Endometrial microvascular endothelial cells (primary cell): ENCODE data around the gene FST. TPM values are rescaled to one million over a fixed set of nuclear protein-coding genes. Genes with fewer than 3 reads are reported as not detected.

Experiments
- in situ Hi-C: cut with HindIII; loops from 2 replicates; pipeline ENCODE4 v1.10.0; 2017; ENCODE audit warnings: low sequenced_read_pairs, low pct_unique_long_range_greater_than_20kb; ENCODE audit errors: inconsistent ontology term
- total RNA-seq: library from RNA; depleted of rRNA; stranded (reverse); fragments of >200 nt; gene quantifications from one replicate; pipeline ENCODE4 v1.2.3, GENCODE V29; 2015; ENCODE audit errors: inconsistent ontology term

FST gene, protein sequence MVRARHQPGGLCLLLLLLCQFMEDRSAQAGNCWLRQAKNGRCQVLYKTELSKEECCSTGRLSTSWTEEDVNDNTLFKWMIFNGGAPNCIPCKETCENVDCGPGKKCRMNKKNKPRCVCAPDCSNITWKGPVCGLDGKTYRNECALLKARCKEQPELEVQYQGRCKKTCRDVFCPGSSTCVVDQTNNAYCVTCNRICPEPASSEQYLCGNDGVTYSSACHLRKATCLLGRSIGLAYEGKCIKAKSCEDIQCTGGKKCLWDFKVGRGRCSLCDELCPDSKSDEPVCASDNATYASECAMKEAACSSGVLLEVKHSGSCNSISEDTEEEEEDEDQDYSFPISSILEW
- total RNA-seq, result 51.8 TPM

DNA sequence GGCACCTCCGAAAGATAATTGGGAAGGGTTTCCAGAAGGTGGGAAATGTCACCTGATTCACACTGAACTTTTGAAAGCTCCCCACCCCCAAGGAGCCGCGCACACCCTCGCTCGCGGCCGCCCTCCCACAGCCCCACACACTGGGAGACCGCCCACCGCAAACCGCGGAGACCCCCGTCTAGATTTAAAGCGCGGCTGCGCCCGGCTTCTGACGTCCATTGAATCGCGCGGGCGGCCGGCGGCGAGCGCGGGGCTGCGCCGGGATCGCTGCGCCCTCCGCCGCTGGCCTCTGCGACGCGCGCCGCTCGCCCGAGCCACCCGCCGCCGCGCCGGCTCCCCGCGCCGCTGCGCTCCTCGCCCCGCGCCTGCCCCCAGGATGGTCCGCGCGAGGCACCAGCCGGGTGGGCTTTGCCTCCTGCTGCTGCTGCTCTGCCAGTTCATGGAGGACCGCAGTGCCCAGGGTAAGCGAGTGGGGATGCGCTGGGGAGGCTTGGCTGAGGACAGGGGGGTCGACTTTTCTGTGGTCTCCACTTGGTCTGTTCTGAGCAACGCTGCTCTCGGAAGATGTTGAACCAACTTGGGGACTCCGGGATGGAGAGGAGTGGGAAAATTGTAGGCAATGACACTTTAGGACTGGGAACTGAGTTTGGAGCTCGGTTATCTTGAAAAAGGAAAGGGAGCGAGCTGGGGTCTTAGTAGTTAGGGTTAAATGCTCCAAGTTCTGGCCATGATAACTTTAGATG lies at the start of gene FST:
FST (plus strand) TSS at position 214 of the 743 bp plus-strand sequence; CDS start at position 377, 163 bp downstream.
- in situ Hi-C loops, result no loop called here

DNA sequence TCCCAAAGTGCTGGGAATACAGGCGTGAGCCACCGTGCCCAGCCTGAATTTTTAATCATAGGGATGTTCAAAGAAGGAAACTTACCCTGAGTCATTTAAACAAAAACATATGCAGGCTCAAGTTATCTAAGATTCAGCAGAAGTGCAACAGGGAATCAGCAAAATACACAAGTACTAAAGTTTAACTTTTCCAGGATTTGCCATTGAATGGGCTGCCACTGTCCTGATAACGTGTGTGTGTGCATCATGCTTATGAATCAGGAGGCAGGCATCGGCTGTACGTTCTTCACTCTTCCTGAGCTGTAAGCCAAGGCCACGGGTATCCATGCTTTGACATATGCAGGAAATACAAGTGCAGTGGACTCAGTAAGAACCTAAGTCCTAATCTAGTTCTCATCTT lies 48.8 kb upstream of the FST start:
- in situ Hi-C loops, result no loop called here

DNA sequence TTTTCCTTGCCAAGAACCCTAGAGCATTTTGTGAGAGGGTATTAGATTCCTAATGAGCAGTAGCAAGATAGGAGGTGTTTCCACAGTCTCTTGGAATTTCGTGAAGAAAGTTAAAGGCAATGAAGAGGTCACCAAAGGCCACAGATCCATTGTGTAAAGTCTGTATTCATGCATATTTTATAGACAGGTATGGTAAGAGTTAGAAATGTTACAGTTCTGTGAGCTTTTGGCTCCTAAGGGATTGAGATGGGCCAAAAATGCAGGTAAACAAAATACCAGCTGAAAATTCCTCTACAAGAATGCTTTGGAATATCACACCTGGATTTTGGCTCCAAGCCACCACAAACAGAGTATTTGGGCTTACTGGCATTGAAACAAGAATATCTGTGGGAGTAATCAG lies 47.4 kb upstream of the FST start:
- in situ Hi-C loops, result no loop called here

DNA sequence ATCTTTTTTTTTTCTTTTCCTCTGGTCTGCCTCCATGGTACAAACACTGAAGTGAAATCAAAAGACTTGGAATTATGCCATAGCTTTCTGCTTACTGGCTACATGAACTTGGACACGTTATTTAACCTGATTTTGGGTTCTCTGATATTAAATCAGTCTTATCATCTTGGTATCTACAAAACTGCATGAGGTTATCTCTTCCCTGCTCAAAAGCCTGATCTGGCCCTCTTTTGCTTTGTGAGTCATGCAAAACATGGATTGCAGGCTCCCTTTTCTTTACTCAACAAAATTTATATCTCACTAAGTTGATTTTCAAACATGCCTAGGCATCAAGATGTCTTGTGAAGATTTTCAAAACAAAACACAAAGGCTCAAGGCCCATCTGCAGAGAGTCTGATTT lies 45.9 kb upstream of the FST start:
- in situ Hi-C loops, result no loop called here

DNA sequence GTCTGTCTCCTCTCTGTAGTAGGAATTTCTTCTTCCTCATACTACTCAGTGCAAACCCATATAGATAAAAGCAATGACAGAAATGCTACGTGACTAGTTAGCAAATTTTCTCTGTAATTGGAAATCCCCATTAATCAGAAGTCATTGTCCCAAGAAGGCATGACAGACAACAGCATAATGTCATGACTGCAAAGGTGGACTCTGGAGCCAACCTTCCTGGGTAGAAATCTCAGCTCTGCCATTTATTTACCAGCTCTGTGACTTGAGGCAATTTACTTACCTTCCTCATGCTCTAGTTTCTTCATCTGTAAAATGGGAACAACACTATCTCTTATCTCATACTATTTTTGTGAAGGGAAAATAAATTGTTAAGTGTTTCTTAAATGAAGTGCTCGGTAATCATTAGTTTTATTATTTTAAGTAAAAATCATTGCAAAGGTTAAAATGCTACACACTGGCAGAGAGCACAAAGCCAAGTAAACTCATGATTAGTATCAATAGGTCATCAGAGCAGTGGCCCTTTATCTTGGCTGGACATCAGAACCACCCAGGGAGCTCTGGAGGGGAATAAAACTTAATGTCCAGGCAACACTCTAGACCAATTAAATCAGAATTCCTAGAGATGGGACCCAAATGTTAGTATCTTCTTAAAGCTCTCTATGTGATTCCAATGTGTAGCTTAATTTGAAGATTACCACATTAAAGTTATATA lies 43.8 kb upstream of the FST start:
- in situ Hi-C loops, result no loop called here

DNA sequence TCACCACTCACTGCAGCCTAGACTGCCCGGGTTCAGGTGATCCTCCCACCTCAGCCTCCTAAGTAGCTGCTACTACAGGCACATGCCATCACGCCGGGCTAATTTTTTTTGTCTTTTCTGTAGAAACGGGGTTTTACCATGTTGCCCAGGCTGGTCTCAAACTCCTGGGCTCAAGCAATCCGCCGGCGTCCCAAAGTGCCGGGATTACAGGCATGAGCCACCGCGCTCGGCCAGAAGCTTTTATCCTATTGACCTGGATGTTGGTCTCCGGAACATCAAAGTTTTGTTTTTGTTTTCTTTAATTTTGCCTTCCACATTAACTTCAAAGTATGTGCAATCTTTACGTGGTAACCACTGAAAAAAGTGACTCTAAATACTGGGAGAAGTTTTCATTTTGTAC lies 42.4 kb upstream of the FST start:
- in situ Hi-C loops, result no loop called here

DNA sequence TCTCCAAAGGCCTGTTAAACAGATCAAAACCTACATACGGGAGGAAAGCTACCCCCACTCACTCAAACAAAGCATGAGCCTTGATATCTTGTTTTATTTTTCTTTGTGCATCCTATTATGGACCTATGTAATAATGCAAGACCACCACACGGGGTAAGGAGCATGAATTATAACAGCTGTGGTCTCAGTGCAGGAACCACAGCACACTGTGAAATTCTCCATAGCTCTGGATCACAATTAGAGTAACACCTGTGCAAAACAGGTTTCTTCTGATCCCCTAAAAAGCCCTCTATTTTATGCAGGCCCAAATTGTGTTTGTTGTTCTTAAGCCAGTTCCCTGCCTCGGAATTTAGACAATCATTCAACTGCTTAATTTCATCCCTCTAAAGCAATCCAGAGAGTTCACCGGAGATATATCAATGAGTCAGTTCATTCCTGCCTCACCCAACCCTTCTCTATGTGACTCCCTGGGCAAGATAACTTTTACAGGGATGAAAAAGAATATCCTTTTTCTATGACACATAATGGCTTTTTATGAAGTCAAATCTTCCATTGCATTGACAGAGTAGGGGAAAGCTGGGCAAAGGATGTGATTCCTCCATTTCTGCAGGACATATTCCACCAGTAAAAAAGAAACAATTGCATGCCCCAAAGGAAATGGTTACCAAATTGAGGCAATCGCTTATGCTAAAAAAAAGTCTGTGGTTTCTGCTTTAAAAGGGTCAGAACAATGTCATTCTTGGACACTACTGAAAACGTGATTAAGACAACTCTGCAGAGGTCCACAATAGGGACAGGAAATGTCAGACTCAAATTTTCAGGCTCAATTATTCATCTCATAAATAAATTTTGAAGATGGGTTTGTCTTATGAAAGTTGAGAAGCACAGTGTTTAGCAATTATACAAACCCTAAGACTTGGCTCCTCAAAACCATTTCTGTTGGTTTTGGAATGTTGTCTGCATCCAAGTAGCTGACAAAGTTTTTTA lies 41.6 kb upstream of the FST start:
- in situ Hi-C loops, result no loop called here

DNA sequence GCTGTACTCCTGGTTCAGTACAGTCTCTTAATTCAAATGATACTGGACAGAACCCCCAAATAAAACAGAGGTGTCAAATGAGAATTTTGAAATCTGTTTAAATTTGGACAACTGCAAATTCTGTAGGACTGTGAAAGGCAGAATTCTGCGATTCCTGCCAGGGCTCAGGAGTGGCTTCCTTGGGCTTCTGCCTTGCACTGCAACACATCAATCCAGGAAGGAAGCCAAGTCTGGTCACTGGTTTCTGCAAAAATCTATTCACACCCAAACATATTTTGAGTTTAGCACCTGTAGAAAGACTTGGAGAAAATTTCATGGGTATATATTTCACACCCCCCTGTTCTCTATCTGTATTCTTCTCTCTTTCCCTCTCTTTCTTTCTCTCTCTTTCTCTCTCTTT lies 37.5 kb upstream of the FST start:
- in situ Hi-C loops, result no loop called here

DNA sequence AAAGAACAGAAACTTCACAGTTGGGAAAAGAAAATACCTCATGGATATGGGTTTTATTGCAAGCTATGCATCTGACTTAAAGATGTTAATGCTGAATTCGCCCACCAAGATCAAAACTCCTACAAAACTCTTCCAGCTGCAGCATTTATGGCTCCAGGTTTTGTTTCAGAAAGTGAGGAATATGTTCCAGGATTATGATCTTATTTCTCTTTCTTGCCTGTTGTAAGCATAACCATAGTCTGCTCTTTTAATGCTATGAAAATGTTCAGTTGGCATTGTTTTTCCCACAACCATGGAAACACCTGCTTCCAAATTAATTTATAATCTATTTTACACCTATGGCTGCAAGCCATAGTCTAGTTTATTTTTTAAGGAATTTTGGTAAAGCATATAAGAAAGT lies 34.9 kb upstream of the FST start:
- in situ Hi-C loops, result no loop called here

DNA sequence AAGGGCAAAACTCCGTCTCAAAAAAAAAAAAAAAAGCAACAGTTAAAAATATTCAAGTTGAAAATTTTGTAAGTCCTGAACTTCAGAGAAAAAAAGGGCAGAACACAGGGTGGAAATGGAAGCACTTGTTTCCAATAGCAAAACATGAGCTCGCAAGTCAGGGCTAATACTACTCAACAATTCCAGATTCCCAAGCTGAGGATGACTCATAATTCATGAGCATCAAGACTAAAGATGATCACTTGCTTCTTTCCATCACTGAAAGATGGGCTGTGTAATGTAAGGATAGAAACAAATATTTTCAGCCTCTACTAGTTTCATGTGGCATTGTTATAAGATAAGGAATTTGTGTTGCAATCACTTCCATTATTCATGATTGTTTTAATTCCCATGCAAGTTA lies 33.5 kb upstream of the FST start:
- in situ Hi-C loops, result no loop called here

DNA sequence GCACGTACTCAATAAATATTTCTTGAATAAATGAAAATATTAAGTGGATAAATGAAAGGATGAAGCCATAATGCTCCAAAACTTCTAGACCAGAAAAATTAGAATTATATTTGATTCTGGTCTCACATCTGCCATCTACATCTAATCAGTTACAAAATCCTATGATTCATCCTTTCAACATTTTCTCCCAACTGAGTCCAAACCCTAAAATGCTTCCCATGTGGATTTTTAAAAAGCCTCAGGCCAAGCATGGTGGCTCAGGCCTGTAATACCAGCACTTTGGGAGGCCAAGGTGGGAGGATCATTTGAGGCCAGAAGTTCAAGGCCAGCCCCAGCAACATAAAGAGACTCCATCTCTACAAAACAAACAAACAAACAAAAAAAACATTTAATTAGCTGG lies 31.6 kb upstream of the FST start:
- in situ Hi-C loops, result no loop called here

DNA sequence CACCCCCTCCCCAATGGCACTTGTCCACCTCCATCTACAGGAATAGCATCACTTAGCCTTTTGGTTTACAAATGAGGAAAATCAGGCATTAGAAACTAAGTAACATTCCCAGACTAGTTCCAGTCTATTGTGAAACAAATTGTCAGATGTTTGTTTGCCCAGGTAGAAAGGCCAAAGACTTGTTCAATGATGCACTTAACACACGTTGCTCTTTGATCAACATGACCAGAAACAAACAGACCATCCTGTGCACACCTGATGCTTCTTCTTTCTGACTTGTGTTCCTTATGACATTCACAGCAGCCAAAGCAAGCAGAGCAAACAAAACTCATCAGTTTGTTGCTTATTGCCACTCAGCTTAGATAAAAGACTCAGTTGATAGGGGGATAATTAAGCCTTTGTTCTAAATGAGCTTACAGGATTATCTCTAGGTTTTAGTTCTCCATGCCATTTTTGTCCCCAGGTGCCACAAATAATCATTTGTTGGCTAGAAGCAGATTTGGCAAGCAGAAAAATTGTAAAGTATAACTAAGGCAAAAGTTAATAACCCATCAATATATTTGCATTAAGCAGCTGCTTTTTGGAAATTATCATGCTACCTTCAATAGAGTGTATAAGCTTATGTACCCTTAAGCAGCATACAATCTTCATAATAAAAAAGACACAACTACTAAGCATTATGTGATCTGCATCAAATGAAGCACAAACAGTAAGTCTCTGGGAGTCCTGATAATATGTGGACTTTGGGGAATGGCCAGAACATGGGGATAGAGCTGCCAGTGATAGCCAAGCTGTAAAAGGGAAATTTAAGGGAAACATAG lies 26.3 kb upstream of the FST start:
- in situ Hi-C loops, result no loop called here

DNA sequence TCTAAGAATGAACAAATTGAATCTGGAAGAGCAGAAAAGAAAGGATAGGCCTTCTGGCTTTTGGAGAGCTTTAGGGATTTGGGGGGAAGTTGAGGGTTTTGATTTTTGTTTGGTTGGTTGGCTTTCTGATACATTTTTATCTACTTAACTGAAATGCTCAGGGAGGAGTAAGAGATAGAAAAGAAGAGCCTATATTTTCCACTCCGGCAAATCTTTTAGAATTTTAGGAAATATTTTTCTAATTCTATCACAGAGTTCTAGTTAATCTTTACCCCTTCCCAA lies 25.8 kb upstream of the FST start:
- in situ Hi-C loops, result no loop called here

DNA sequence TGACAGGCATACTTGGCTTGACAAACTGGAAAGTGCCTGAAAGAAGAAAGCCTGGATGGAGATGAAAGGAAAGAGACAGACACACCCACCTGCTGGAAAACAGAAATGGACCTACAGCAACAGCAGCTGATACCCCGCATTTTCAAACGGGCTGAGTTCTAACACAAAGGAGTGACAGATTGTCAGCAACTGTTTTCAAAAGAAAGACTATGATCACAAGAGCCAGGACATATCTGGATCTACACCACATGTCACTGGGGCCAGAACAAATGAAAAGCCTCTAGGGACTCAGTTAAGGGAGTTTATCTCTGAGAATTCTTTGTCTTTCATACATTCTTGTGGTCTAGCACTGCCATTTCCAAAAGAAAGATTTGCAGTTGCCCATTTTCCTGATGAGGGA lies 24.1 kb upstream of the FST start:
- in situ Hi-C loops, result no loop called here

DNA sequence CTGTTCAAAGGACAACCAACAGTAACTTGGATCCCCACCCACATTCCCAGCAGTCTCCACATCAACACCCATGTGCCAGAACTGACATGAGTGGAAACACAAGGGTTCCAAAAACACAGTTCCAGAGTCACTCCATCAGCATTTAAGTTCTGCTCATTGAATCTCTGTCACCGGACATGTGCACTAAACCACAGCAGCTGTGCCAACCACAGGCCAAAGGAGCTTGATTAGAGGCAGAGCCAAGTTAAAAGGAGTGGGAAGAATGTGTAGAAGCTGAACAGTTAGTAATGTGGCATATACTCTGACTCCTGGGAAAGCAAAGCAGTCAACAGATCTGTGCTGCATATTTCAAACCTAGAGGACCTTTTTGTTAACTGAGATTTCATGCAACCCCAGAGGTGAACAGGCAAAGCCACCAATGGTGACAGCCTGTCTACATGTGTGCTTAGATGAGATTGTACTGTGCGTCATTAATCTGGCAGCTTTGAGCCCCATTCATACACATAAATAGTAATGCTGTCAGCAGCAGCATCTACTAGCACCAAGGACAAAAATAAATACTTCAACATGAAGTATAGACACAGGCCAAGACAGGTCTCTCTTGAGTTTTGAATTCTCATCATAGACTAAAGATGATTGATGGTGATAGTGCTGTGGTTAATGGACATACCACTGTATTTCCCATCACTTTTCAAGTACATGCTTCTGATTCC lies 16.4 kb upstream of the FST start:
- in situ Hi-C loops, result no loop called here

DNA sequence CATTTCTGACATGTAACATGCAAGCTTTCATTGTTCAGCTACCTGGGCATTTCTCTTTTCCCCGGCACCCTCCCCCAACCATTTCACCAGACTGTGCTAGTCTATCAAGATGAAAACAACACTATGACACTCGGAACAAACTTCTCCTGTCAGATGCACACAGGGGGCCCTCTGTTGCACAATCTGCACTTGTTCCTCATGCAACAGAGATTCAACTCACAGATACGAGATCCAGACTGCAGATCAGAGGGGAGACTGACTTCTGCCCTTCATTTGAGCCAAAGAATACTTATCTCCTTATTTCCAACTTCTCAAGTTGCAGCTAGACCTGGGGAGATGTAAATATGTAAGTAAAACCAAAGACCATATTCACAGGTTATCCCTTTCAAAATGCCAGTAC lies 15.7 kb upstream of the FST start:
- in situ Hi-C loops, result no loop called here

DNA sequence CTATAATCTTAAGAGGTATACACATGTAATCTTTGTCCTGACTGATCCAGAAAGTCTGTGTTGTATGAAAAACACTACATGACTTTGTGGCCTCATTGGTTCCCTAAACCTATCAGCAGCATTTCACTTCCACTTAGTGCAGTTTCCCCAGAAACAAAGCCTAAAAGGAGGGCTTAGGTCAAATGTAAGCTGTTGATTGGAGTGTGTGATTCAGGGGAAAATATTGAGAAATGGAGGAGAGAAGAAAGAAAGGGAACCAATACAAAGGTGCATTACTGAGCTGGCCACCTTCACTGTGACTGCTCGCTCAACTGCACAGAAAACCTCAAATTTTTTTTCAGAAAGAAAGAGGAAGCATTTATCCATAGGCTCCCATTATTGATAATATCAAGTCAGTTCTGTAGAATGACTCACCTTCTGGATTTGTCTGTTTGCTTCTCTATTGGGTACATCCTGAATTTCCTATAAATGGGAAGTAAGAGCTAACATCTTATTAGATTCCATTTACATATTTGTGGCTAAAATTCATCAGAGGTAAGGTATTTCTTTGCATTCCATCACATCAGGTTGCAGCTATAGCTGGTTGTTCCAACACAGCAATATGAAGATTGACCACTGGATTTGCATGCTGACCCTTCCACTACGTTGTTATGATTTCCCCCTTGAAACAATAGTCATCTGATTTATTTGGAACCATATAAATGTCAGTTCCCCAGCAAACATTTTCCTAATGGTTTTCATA lies 10.3 kb upstream of the FST start:
- in situ Hi-C loops, result no loop called here
